Omental fat pad (tissue), 4 donors: ENCODE results near the gene OXGR1. TPM values are rescaled to one million over a fixed set of nuclear protein-coding genes. Genes with fewer than 3 reads are reported as not detected.

Experiments
- ATAC-seq: fragments of 150-250 bp; one replicate; pipeline ENCODE4 v1.9.1; 2016; ENCODE audit warnings: mild to moderate bottlenecking, moderate library complexity; ENCODE audit not compliant: low FRiP score
- DNase-seq: peaks from one replicate; pipeline ENCODE4 v3.0.0-alpha.2; 2019; ENCODE audit warnings: low spot score
- CTCF ChIP-seq, 3 donors: fragments of 450-650 bp; IDR thresholded peaks; one replicate each; pipeline ENCODE4 v1.5.1; 2016 to 2017; ENCODE audit warnings: antibody characterized with exemption in 3 of 3, mild to moderate bottlenecking in 3 of 3, moderate library complexity in 2 of 3
- total RNA-seq, 4 donors: library from RNA; depleted of rRNA; stranded (reverse); fragments of >200 nt; gene quantifications; one replicate each; pipeline ENCODE4 v1.1.0, GENCODE V29; 2016

The OXGR1 gene
- total RNA-seq, 4 donors from 2014 or later = 0.37 to 5.4 (median 1.1) TPM

DNA sequence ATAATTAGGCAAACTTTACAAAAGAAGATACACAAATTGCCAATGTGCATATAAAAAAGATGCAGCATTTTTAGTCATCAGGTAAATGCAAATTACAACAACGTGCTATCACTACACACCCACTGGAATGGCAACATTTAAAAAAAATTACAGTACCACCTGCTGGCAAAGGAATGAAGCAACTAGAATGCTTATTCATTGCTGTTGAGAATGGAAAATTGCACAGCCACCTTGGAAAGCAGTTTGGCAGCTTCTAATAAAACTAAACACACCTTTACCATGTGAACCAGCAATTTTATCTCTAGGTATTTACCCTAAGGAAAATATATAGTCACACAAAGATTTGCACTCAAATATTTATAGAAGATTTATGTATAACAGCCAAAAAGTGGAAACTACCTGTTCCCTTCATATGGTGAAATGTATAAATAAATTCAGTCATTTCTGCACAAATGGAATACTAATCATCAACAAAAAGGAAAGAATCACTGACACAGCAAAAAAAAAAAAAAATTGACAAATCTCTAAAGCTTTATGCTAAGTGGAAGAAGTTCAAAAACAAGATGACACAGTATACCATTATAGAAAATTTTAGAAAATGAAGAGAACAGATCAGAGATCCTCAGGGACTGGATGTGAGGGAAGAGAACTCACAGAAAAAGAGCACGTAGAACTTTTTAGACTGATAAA lies 30.3 kb downstream of the OXGR1 start:
- no peak for ATAC-seq
- no peak for TF ChIP-seq CTCF (IDR thresholded peaks at IDR 0.05)
- DNase-seq = no peak

- ATAC-seq (no peak), DNase-seq (no peak)
Measured at GRCh38 chr13:96960379-96960778, 33.9 kb downstream of the OXGR1 start.

DNA sequence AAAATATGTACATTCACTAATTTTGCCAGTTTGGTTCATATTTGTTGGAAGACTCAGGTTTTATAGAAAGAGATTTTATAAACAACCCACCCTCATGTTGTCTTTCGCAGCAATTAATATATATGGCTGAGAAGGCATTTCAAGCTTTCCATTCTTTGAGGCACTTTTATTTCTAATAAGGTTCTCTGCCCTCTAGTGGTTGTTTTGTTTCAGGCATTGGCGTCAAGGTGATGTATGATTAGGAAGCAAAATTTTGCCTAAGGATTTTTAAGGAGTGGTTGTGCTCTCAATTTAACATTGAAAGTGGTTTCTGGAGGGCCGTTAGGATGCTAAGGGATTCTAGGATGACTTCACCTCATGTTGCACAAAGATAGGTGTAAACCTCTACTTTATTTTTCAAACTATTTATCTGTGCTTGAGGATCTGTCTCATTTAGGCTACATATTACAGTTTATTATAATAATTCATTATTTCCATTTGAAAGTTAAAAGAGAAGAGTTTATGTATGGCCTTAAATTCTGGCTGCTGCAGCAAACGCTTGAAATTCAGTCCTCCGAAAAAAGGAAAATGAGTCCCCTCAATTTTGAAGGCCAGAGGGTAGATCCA lies 35.9 kb downstream of the OXGR1 start:
- TF ChIP-seq CTCF (IDR thresholded peaks at IDR 0.05) = peak in 1 of 3 donors; percentile 31
- no peak for ATAC-seq
- no peak for DNase-seq

More at GRCh38 chr13:96960379-96960778, 33.9 kb downstream of the OXGR1 start:
- TF ChIP-seq CTCF (IDR thresholded peaks at IDR 0.05) = no peak

DNA sequence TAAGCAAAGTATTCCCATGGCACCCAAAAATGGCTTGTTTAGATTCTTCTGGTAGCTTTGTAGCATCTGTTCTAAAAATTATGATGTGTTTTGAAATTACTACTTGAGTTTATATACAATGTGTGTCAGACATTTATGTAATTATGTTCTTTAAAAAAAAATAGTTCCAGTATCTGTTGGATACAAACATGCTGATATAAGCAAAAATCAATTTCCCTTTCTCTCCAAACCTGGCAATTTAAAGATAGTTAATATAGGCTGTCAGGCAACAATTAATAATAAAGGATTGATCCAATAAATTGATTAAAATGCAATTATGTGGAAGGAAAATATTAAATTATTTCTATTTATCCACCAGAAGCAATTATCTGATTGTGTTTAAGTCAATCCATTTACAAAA lies 41.7 kb downstream of the OXGR1 start:
- DNase-seq = no peak
- no peak for ATAC-seq
- no peak for TF ChIP-seq CTCF (IDR thresholded peaks at IDR 0.05)

- DNase-seq (no peak), ATAC-seq (no peak)
- no peak for TF ChIP-seq CTCF (IDR thresholded peaks at IDR 0.05)
Measured at GRCh38 chr13:96948127-96948526, 46.1 kb downstream of the OXGR1 start.

GRCh38 chr13:96947343-96947910 lies 46.8 kb downstream of the OXGR1 start:
- no peak for TF ChIP-seq CTCF (IDR thresholded peaks at IDR 0.05)
- ATAC-seq (no peak), DNase-seq (no peak)
